IMR-90 (cell line): ENCODE results near the gene NEUROG1. TPM values are rescaled to one million over a fixed set of nuclear protein-coding genes. Genes with fewer than 3 reads are reported as not detected.

Experiments
- ATAC-seq: fragments of 200-7000 bp; cut with Tn5 transposase; 2 replicates; pipeline ENCODE4 v1.9.1; 2020; ENCODE audit warnings: low read depth, mild to moderate bottlenecking, moderate library complexity
- BruUV-seq: library from RNA; stranded (reverse); fragments of 400-500 nt; replicated peaks from 2 replicates; lab custom pipeline; 2021; lab: Mats Ljungman, UMichigan
- CTCF ChIA-PET: fragments of 300-600 bp; formaldehyde crosslinking; extraction: SDS; loops from one replicate; lab custom pipeline; 2021; ENCODE audit warnings: antibody characterized with exemption; lab: Yijun Ruan, JAX
- POLR2A ChIA-PET: fragments of 300-600 bp; sonication (Branson Sonifier 250); formaldehyde crosslinking; loops from one replicate; lab custom pipeline; 2022; ENCODE audit warnings: antibody characterized with exemption; ENCODE audit not compliant: unreplicated experiment; lab: Charles Lee
- DNase-seq: peaks from one replicate; pipeline ENCODE4 v3.0.0; 2013
- H2AFZ ChIP-seq: replicated peaks from 2 replicates; pipeline ENCODE3; 2013; ENCODE audit warnings: low read length, mild to moderate bottlenecking; ENCODE audit not compliant: poor library complexity
- H2AK5ac ChIP-seq: 2 replicates; pipeline ENCODE4 v1.6.1; 2013; ENCODE audit warnings: low read depth, low read length, inconsistent platforms
- H2AK9ac ChIP-seq: replicated peaks from 2 replicates; pipeline ENCODE3; 2013; ENCODE audit warnings: mild to moderate bottlenecking, low read depth, low read length, moderate library complexity; ENCODE audit not compliant: poor library complexity
- H2BK120ac ChIP-seq: 2 replicates; pipeline ENCODE4 v1.6.1; 2013; ENCODE audit warnings: low read depth, low read length, inconsistent platforms
- H2BK15ac ChIP-seq: 3 replicates; pipeline ENCODE4 v1.6.1; 2013; ENCODE audit warnings: low read depth, low read length, inconsistent platforms
- H2BK20ac ChIP-seq: 2 replicates; pipeline ENCODE4 v1.6.1; 2013; ENCODE audit warnings: low read depth, mild to moderate bottlenecking, inconsistent platforms, low read length, moderate library complexity
- H2BK5ac ChIP-seq: 2 replicates; pipeline ENCODE4 v1.6.1; 2013; ENCODE audit warnings: mild to moderate bottlenecking, low read depth, low read length, inconsistent platforms; ENCODE audit not compliant: poor library complexity, severe bottlenecking
- H3K14ac ChIP-seq: replicated peaks from 2 replicates; pipeline ENCODE4 v1.6.1; 2013; ENCODE audit warnings: low read depth, low read length, inconsistent platforms
- H3K18ac ChIP-seq: 2 replicates; pipeline ENCODE4 v1.6.1; 2013; ENCODE audit warnings: low read depth, low read length, control low read depth
- H3K23ac ChIP-seq: 2 replicates; pipeline ENCODE4 v1.6.1; 2013; ENCODE audit warnings: low read depth, low read length, inconsistent platforms
- H3K27ac ChIP-seq: 2 replicates; pipeline ENCODE4 v1.5.1; 2013; ENCODE audit warnings: mild to moderate bottlenecking, control low read depth, low read length; ENCODE audit not compliant: insufficient read depth
- H3K27me3 ChIP-seq: 2 replicates; pipeline ENCODE4 v1.6.1; 2013; ENCODE audit warnings: low read length; ENCODE audit not compliant: control insufficient read depth, insufficient read depth
- H3K36me3 ChIP-seq: 2 replicates; pipeline ENCODE4 v1.6.1; 2013; ENCODE audit warnings: low read length, mixed read lengths; ENCODE audit not compliant: control insufficient read depth, insufficient read depth
- H3K4ac ChIP-seq: 2 replicates; pipeline ENCODE4 v1.6.1; 2013; ENCODE audit warnings: low read depth, low read length, inconsistent platforms
- H3K4me1 ChIP-seq: 2 replicates; pipeline ENCODE4 v1.6.1; 2013; ENCODE audit warnings: low read length, mixed read lengths; ENCODE audit not compliant: control insufficient read depth, insufficient read depth
- H3K4me2 ChIP-seq: 2 replicates; pipeline ENCODE4 v1.6.1; 2013; ENCODE audit warnings: low read depth, mild to moderate bottlenecking, control low read depth, low read length, moderate library complexity
- H3K4me3 ChIP-seq: 2 replicates; pipeline ENCODE4 v1.5.1; 2013; ENCODE audit warnings: low read depth, mild to moderate bottlenecking, control low read depth, low read length, moderate library complexity; ENCODE audit not compliant: insufficient read depth
- H3K56ac ChIP-seq: 2 replicates; pipeline ENCODE4 v1.6.1; 2013; ENCODE audit warnings: low read length, inconsistent platforms; ENCODE audit not compliant: insufficient read depth; ENCODE audit errors: extremely low read depth
- H3K79me1 ChIP-seq, 2 experiments: 2 replicates each; pipeline ENCODE4 v1.6.1; 2013; ENCODE audit warnings: low read length in 2 of 2, inconsistent platforms in 1 of 2, low read depth in 1 of 2
- H3K9ac ChIP-seq: 2 replicates; pipeline ENCODE4 v1.6.1; 2013; ENCODE audit warnings: low read depth, low read length, control low read depth
- H3K9me1 ChIP-seq: 2 replicates; pipeline ENCODE4 v1.6.1; 2013; ENCODE audit warnings: low read length, inconsistent platforms; ENCODE audit not compliant: insufficient read depth
- H3K9me3 ChIP-seq: 2 replicates; pipeline ENCODE4 v1.6.1; 2013; ENCODE audit warnings: low read length; ENCODE audit not compliant: control insufficient read depth, insufficient read depth
- H4K20me1 ChIP-seq: 2 replicates; pipeline ENCODE4 v1.6.1; 2013; ENCODE audit warnings: low read length, inconsistent platforms; ENCODE audit not compliant: insufficient read depth
- H4K5ac ChIP-seq: 2 replicates; pipeline ENCODE4 v1.6.1; 2013; ENCODE audit warnings: mild to moderate bottlenecking, low read depth, low read length, control low read depth
- H4K8ac ChIP-seq, 2 experiments: 2 replicates each; pipeline ENCODE4 v1.6.1; 2013; ENCODE audit warnings: low read depth in 2 of 2, low read length in 2 of 2, control low read depth in 1 of 2, inconsistent platforms in 1 of 2
- H4K91ac ChIP-seq: 2 replicates; pipeline ENCODE4 v1.6.1; 2013; ENCODE audit warnings: low read depth, low read length, inconsistent platforms; ENCODE audit not compliant: insufficient read depth
- CEBPB ChIP-seq: IDR thresholded peaks from 2 replicates; pipeline ENCODE4 v1.6.1; 2012; ENCODE audit warnings: low read depth, low read length, improper control_type of control experiment
- CTCF ChIP-seq: conservative IDR thresholded peaks from 2 replicates; pipeline ENCODE4 v1.5.1; 2012; ENCODE audit warnings: mild to moderate bottlenecking, low read depth, low read length, improper control_type of control experiment
- ELK1 ChIP-seq: fragments of 150-350 bp; IDR thresholded peaks from 2 replicates; pipeline ENCODE4 v1.6.1; 2016; ENCODE audit warnings: low read depth, mild to moderate bottlenecking, low read length, moderate library complexity, borderline replicate concordance
- FOS ChIP-seq: fragments of 150-350 bp; IDR thresholded peaks from 2 replicates; pipeline ENCODE4 v1.6.1; 2016; ENCODE audit warnings: low read depth, low read length
- MAFK ChIP-seq: IDR thresholded peaks from 2 replicates; pipeline ENCODE4 v1.6.1; 2012; ENCODE audit warnings: low read depth, low read length, improper control_type of control experiment
- MAZ ChIP-seq: IDR thresholded peaks from 2 replicates; pipeline ENCODE4 v1.6.1; 2012; ENCODE audit warnings: low read depth, mild to moderate bottlenecking, low read length, improper control_type of control experiment, moderate library complexity, borderline replicate concordance
- MXI1 ChIP-seq: IDR thresholded peaks from 2 replicates; pipeline ENCODE4 v1.6.1; 2012; ENCODE audit warnings: low read depth, mild to moderate bottlenecking, low read length, moderate library complexity, borderline replicate concordance
- POLR2A ChIP-seq: IDR thresholded peaks from 2 replicates; pipeline ENCODE4 v1.6.1; 2012; ENCODE audit warnings: mild to moderate bottlenecking, low read depth, low read length
- RFX5 ChIP-seq: IDR thresholded peaks from 2 replicates; pipeline ENCODE4 v1.8.0; 2012; ENCODE audit warnings: low read depth, mild to moderate bottlenecking, low read length, moderate library complexity
- SMC3 ChIP-seq: fragments of 150-350 bp; IDR thresholded peaks from 2 replicates; pipeline ENCODE4 v1.6.1; 2016; ENCODE audit warnings: low read depth, mild to moderate bottlenecking, antibody characterized with exemption, low read length, moderate library complexity
- USF2 ChIP-seq: fragments of 150-350 bp; IDR thresholded peaks from 2 replicates; pipeline ENCODE4 v1.6.1; 2017; ENCODE audit warnings: mild to moderate bottlenecking, antibody characterized with exemption, low read length, low read depth
- WGBS, 2 experiments: methylation state at CpG; one replicate each; pipeline versions ENCODE4 v1.1.5 to v1.1.7; 2013; ENCODE audit warnings: missing lambda C conversion rate in 2 of 2; ENCODE audit not compliant: insufficient read length in 1 of 2; ENCODE audit errors: extremely low coverage in 2 of 2; 5-methylcytosine and 5-hydroxymethylcytosine counted together
- dilution Hi-C: fragments of 300-500 bp; cut with HindIII; formaldehyde crosslinking; loops from one replicate; pipeline ENCODE4 v1.14.3; 2018; ENCODE audit warnings: low sequenced_read_pairs; ENCODE audit not compliant: unreplicated experiment
- in situ Hi-C: fragments of 300-500 bp; cut with MboI; formaldehyde crosslinking; loops from 3 replicates; pipeline ENCODE4 v1.14.3; 2019; ENCODE audit warnings: low sequenced_read_pairs, inconsistent platforms, mixed read lengths
- intact Hi-C: fragments of 100-400 bp; cut with micrococcal nuclease; formaldehyde crosslinking; loops from 2 replicates; pipeline ENCODE4 v1.10.0; 2022
- polyA plus RNA-seq, 3 experiments: library from polyadenylated mRNA; depleted of rRNA; stranded (reverse); fragments of >200 nt; gene quantifications; 2 replicates each; pipeline ENCODE4 v1.2.3, GENCODE V29; 2012; ENCODE audit warnings: low replicate concordance in 1 of 3
- total RNA-seq: library from RNA; depleted of rRNA; stranded (reverse); fragments of >200 nt; gene quantifications from 2 replicates; pipeline ENCODE4 v1.2.3, GENCODE V29; 2012

Gene NEUROG1
- total and polyA plus RNA-seq, 2 of the 4 experiments (the other 2 are of a cell fraction) = not detected

GRCh38 chr5:135568246-135568645, 32.5 kb upstream of the NEUROG1 start:
- Histone ChIP-seq H4K8ac (no peak overlapping the region), H4K5ac (no peak overlapping the region), H4K91ac (no peak overlapping the region), H3K9ac (no peak overlapping the region), H3K79me1 (no peaks in the 10 kb centered on the region), H2BK15ac (no peak overlapping the region), H2AK5ac (no peak overlapping the region), H4K20me1 (no peaks in the 10 kb centered on the region), H3K9me1 (no peaks in the 10 kb centered on the region), H3K36me3 (no peaks in the 10 kb centered on the region), H3K4me1 (no peaks in the 10 kb centered on the region), H3K4ac (no peak overlapping the region), H3K4me3 (no peak overlapping the region), H3K27ac (no peak overlapping the region), H2AFZ (peak overlapping the region; percentile 39), H3K23ac (no peak overlapping the region), H3K56ac (no peak overlapping the region), H3K14ac (no peak overlapping the region), H2BK5ac (no peak overlapping the region), H3K4me2 (no peak overlapping the region), H2BK20ac (no peak overlapping the region), H2BK120ac (no peak overlapping the region), H2AK9ac (no peak overlapping the region), H3K9me3 (no peaks in the 10 kb centered on the region), H3K27me3 (peaks cover 22% of the 10 kb centered on the region), H3K18ac (no peak overlapping the region)
- 54% methylated on average over 3 of the region's 6 CpGs; no CpG with 5 or more reads in 1 of the 2 experiments for WGBS, 2 experiments
- BruUV-seq = no TSS peak
- CTCF ChIA-PET = interaction anchor here (4.6 to 5.4 kb wide), 2 partner anchors 15 to 102 kb away, joined by 36 to 56 read pairs; no protein-coding TSS in a partner anchor
- dilution Hi-C loops (loop anchor here (25.0 kb wide), 1 partner anchor 106 kb away; the partner anchor contains the start of gene TIFAB), in situ Hi-C loops (loop anchor here (10.0 to 25.0 kb wide), 2 partner anchors 267 to 644 kb away; partner anchors contain the start of gene SLC25A48), intact Hi-C loops (loop anchor here (10.0 kb wide), 1 partner anchor 647 kb away; no protein-coding TSS in a partner anchor)
- TF ChIP-seq USF2 (no peak), ELK1 (no peak), MAZ (no peak), RFX5 (no peak), MAFK (no peak), POLR2A (no peak), CEBPB (no peak), FOS (no peak), SMC3 (no peak), CTCF (no peak), MXI1 (no peak)
- DNase-seq (no peak), ATAC-seq (no peak)
- POLR2A ChIA-PET = no interaction called here
